GM21423 (cell line): ENCODE data around the gene ONECUT2.

ENCODE experiments used
- ATAC-seq: cut with Tn5 transposase; IDR thresholded peaks from one replicate; pipeline ENCODE4 v1.9.1; 2021; ENCODE audit warnings: mild to moderate bottlenecking, moderate library complexity; ENCODE audit not compliant: unreplicated experiment

Gene ONECUT2

DNA sequence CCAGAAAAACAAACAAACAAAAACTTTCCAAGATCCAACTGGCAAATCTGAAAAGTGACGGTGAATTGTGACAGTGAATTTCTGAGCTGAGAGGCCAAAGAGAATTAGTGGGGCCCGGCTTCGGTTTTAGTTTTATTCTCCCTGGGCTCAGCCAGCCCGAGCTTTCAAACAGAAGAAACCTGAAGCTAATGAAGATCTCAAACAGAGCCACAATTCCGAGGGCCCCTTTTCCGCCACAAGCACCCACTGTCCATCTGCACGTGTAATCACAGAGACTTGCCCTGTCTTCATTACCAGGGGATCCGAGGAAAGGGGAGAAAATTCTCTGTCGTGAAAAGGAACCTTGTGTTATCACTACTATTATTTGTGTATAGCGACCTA, 4.2 kb upstream of the ONECUT2 start:
- ATAC-seq: no peak

DNA sequence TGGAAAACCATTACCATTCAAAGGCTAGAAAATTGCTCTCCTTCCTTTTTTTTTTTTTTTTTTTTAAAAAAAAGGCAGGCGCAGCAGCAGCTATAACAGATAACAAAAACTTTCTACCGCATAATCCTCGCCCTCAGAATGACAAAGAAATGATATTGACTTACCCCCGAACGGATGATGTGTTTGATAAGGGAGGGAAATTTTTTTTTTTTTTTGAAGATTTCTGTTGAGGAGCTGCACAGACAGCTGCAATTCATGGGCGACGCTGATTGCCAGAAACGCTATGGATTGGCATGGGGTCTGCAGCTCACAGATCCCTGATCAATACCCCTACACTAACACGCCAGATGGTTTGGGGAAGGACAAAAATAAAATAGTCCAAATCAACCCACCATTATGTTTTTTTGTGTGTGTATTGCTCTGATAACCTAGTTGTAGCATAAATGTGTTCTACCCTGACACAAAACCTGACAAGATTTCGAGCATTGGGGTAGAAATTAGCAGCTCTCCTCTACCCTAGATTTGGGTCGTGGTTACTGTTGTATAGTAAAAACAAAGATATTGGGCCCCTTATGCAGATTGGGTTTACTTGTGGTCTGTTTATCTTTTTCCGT, 3.6 kb upstream of the ONECUT2 start:
- no peak for ATAC-seq

DNA sequence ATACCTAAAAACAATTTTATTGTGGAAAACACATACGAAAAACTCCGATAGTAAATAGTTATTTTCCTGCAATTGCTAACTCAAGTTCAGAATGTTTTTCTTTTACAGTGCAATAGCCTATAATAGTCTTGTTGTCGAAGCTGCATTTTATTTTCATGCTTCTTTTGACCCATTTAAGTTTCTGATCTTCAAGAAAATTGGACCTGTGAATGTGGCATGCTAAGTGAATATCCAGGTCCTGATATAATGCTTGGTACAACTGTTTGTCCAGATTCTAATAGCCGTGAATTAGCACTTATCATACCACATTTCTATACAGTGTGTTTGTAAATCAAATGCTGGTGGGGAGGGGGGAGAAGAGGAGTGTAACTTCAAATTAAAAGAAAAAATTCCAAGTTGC, 3.0 kb upstream of the ONECUT2 start:
- ATAC-seq: no peak

DNA sequence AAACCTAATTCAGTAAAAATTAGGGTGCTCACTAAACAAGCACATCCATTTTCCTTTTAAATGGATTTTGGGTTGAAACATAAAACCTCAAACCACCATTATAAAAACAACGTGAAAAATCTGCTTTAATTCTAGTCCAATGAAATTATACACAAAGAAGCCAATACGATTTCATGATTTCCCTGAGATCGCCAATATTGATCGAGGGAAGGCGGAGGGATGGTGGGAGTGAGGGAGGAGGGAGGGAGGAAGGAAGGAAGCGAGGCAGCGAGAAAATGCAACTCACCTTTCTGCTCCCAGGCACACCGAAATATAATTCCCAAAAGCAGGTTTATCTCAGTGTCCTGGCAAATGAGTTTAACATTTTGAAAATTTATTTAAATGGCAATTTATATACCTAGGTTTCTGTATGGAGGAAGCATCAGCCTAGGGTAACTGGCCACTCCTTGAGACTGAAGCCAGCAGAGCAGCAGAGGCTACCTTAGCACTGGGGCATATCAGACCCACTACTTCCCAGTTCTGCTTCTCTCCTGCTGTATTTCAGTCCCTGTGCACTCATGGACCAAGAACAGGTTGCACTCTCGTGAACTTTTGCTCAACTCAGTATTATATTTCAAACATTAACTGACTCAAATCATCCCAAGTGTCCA, 2.3 kb upstream of the ONECUT2 start:
- no peak for ATAC-seq

DNA sequence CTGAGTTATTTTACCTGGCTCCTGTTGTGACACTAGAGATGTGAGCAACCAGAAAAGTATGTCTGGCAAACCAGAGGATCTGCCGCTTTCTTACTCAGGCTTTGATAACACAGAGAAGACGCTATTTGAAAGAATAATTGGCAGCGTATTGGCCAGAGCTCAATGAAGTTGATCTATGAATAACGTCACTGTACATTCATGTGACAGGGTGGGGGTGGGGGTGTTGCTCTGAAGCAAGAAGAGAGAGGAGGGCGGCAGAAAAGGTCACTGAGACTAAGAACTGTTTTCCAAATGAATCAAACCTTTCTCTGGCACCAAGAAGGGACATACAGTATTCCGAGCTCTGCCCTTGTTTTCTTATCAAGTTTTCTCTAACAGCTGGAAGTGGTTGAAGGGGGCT, 1.7 kb upstream of the ONECUT2 start:
- ATAC-seq: no peak

DNA sequence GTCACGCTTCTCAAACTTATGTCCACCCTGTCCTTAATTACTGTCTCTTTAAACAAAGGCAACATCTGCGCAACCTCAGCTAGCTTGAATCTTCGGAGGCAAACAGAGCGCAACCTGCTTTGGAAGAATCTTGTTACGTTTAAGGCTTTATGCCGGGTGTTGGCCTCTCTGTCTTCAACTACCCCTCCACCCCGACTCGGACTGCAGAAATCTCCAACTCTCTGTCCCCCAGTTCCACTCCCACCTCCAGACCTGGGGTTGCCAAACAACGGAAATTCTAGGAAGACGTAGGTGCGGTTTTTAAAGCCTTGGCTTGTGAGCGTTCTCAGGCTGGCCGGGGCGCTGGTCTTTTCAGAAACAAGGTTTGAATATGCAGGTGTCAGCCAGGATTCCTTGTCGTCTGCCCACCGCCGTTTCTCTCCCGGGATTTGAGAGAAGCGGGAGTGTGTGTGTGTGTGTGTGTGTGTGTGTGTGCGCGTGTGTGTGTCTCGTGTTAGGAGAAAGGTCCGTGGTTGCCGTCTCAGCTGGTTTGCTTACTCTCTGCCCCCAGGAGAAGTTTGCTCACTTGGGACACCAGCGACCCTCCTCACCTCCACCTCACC, 1.1 kb upstream of the ONECUT2 start:
- ATAC-seq: no peak

DNA sequence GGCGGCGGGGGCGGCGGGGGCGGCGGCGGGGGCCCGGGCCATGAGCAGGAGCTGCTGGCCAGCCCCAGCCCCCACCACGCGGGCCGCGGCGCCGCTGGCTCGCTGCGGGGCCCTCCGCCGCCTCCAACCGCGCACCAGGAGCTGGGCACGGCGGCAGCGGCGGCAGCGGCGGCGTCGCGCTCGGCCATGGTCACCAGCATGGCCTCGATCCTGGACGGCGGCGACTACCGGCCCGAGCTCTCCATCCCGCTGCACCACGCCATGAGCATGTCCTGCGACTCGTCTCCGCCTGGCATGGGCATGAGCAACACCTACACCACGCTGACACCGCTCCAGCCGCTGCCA, 644 bp downstream of the ONECUT2 start:
- ATAC-seq: no peak

DNA sequence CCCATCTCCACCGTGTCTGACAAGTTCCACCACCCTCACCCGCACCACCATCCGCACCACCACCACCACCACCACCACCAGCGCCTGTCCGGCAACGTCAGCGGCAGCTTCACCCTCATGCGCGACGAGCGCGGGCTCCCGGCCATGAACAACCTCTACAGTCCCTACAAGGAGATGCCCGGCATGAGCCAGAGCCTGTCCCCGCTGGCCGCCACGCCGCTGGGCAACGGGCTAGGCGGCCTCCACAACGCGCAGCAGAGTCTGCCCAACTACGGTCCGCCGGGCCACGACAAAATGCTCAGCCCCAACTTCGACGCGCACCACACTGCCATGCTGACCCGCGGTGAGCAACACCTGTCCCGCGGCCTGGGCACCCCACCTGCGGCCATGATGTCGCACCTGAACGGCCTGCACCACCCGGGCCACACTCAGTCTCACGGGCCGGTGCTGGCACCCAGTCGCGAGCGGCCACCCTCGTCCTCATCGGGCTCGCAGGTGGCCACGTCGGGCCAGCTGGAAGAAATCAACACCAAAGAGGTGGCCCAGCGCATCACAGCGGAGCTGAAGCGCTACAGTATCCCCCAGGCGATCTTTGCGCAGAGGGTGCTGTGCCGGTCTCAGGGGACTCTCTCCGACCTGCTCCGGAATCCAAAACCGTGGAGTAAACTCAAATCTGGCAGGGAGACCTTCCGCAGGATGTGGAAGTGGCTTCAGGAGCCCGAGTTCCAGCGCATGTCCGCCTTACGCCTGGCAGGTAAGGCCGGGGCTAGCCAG, 1.2 kb downstream of the ONECUT2 start:
- no peak for ATAC-seq

DNA sequence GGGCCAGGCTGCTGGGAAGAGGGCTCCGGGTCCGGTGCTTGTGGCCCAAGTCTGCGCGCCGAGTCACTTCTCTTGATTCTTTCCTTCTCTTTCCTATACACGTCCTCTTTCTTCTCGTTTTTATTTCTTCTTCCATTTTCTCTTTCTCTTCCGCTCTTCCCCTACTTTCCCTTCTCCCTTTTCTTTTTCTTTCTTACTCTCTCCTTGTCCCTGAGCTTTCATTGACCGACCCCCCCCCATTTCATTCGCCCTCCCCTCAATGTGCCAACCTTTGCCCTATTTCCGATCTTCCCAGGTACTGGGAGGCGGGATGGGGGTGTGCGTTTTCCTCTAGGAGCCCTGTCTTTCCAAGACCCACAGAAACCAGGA, 1.8 kb downstream of the ONECUT2 start:
- no peak for ATAC-seq

DNA sequence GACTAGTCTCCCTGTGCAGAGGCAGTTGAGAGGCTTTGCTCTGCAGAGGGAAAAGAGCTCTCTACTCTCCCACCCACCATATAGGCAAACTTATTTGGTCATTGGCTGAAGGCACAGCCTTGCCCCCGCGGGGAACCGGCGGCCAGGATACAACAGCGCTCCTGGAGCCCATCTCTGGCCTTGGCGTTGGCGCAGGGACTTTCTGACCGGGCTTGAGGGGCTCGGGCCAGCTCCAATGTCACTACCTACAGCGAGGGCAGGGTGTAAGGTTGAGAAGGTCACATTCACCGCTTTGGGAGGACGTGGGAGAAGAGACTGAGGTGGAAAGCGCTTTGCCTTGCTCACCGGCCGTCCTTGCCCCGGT, 2.2 kb downstream of the ONECUT2 start:
- no peak for ATAC-seq

DNA sequence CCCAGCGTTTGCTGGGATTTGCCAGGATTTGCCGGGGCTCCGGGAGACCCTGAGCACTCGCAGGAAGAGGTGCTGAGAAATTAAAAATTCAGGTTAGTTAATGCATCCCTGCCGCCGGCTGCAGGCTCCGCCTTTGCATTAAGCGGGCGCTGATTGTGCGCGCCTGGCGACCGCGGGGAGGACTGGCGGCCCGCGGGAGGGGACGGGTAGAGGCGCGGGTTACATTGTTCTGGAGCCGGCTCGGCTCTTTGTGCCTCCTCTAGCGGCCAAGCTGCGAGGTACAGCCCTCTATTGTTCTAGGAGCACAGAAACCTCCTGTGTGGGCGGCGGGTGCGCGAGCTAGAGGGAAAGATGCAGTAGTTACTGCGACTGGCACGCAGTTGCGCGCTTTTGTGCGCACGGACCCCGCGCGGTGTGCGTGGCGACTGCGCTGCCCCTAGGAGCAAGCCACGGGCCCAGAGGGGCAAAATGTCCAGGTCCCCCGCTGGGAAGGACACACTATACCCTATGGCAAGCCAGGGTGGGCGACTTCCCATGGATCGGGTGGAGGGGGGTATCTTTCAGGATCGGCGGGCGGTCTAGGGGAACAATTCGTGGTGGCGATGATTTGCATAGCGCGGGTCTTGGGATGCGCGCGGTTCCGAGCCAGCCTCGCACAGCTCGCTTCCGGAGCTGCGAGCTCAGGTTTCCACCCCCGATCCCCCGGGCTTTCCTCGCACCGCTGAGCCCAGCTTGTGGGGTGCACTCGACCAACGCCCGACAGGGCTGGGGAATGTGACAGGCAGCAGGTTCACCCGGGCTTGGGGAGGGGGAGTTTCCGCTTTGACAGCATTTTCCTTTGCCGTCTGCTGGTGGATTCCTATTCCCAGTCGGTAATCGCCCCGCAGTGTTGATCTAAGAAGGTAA, 2.8 kb downstream of the ONECUT2 start:
- ATAC-seq: no peak

DNA sequence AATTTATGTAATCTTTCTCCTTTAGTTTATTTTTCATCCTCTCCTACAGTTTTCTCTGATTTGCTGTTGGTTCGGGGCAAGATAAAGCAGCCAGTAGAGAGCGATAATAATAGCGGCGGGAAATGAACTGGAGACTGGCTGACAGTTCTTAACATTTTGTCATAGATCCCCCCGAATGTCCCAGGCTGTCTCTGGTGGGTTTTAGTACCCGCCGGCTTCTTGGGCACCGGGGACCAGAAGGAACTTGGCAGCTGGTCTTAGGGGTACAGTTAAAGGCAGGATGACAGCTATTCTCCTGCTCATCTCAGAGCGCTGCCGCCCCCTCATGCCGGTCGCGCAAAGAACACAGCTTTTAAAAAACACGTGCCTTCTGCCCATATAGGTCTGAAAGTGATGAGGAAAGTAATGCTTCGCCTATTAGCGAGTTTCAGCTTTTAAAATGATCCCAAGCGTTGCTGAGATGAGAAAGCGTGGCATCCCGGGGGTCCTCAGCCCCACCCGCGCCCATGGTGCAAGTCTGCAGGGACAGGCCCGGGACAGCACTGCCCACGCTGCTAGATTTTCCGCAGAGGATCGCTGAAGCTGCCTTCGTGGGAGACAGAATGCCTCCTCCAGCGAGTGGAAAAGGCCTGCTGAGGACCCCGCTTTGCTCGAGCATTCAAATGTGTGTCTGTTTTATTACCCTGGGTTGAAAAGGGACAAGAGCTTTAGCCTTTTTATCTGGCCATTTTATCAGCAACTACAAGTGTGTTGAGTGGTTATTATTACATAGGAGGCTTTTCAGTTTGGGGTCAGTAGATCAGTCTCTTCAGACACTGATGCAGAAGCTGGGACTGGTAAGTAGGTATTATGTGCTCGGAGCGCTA, 3.8 kb downstream of the ONECUT2 start:
- no peak for ATAC-seq

DNA sequence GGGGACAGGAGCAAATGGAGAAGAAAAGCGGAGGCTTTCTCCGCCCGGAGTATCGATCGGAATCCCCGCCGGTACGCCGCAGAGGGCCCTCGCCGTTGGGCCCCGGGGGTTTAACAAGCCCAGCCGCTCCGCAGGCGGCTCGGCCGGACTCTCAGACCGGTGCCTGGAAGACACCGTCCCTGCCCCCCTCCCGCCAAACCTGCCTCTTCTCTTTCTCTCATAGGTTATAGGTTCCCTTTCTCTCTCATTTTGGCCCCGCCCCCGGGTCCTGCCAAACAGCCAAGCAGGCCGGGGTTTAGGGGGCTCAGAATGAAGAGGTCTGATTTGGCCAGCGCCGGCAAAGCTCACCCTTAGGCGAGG, 4.4 kb downstream of the ONECUT2 start:
- no peak for ATAC-seq

DNA sequence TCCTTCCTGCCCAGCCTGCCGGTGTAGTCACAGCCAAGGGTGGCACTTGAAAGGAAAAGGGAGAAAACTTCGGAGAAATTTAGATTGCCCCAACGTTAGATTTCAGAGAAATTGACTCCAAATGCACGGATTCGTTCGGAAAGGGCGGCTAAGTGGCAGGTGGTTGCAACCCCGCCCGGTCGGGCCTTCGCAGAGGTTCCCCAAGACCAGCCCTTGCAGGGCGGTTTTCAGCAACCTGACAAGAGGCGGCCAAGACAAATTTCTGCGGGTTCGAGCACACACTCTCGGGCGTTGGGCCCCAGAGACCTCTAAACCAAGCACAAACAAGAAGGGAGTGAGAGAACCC, 4.8 kb downstream of the ONECUT2 start:
- no peak for ATAC-seq

DNA sequence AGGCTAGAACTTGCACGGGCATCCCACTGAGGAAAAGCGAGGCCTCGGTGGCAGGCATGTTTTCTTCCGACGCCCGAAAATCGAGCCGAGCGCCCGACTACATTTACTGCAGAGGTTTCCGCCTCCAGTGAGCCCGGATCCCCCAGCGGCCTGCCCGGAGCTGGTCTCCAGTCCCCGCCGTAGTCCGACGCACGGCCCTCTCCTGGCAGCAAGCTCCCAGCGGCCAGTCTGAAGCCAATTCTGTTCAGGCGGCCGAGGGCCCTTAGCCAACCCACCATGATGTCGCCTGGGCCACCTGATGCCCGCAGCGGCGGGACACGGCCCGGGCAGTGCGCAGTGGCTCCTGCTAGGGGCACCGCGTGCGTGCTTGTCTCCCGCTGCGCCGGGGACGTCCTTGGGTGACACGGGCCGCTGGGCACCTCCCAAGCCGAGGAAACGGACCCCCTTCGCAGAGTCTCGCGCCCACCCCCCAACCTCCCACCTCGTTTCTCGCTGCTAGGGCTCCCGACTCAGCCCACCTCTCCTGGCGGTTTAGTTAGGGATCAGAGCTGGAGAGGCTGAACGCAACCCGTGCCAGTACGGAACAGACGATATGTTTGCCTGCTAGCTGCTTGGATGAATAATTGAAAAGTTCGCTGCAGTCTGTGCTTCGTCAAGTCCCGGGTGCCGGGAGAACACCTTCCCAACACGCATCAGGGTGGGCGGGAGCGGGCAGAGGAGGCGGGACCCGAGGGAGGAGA, 5.3 kb downstream of the ONECUT2 start:
- no peak for ATAC-seq

DNA sequence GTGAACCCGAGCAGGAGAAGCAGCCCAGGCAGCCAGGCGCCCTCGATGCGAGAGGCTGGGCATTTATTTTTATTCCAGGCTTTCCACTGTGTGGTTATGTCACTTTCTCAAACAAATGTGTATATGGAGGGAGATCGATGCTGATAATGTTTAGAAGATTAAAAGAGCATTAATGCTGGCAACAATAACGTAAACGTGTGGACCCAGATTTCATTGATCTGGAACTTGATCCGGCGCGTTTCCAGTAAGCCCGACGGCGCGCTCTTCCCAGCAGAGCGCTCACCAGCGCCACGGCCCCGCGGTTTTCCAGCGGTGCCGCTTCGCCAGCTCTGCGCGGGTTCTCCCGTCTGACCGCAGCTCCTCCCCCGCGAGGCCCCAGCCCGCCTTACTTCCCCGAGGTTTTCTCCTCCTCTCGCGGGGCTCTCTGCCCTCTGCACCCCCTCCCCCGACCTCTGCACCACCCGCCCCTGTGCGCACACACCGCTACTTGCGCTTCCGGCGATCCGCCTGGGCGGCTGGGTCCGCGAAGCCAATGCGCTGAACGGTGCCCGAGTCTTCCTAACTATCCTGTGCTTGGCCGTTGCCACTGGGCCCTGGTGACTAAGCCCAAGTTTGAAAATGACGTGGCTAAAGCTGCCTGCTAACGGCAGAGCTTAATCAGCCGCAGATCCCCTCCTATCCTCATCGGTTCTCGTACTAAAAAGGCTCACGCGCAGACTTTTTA, 6.1 kb downstream of the ONECUT2 start:
- no peak for ATAC-seq

DNA sequence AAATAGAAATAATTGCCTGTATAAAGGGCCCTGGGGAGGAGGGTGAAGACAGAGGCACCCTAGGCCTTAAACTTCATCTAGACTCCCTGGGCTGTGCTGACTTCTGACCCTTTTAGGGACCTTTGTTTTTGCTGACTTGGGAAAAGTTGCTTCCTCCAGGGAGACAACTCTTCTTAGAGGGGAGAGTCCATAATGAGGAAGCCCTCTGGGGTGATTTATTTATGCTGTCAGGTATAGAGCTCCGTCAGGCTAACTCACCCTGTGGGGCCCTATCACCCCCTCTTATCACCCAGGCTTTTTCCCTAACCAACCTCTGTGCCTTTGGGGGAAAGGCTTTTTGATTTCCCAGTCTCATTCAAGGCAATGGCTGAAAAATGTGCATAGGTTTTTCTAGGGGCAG, 8.1 kb downstream of the ONECUT2 start:
- ATAC-seq: no peak

DNA sequence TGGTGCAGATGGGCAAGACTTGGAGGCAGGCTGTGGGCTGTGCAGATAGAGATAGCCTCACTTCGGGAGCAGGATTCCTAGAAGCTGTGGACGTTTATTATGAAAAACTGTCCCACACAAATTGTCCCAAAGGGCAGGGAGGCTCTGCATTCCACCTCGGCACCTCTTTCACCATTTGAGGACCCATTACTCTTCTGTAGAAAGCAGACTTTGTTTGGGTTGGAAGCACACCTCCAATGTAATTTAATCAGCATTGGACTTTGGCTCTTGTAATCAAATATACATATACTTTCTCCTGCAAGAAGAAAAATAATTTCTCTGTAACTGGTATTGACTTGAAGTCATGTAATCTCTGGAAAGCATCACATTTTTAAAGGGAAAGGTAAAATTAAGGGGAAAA, 8.5 kb downstream of the ONECUT2 start:
- no peak for ATAC-seq

DNA sequence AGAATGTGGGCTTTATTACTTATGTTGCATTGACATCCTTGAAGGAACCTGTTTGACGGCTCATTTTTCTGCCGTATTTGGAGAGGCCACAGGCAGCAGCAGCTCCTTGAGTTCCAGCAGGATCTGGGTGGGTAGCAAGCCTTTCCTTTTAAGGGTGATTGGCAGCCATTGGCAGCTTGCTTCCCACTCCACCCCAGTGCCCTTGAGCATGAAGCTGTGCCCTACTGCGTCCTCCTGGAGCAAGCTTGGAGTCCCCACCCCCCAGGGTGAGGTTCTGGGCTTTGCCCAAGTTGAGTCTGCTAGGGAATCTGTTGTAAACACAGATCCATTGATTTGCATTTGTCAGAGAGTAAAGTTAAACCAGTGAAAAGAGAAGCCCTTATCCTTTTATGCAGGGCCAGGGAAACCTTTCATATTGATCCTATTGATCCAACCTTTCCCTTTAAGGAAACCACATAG, 9.2 kb downstream of the ONECUT2 start:
- ATAC-seq: no peak
